NCI-H128 (cell line): Measurements from ENCODE around the gene SMURF2.
"Not testable (repeated sequence)": the region's sequence is repeated elsewhere in the genome, so short reads cannot be mapped to it uniquely, and the experiment has no call there.

ENCODE experiments used
- DNase-seq: peaks from one replicate; lab custom pipeline; 2025; ENCODE audit not compliant: unreplicated experiment; lab: John Stamatoyannopoulos, UW

The SMURF2 gene

DNA sequence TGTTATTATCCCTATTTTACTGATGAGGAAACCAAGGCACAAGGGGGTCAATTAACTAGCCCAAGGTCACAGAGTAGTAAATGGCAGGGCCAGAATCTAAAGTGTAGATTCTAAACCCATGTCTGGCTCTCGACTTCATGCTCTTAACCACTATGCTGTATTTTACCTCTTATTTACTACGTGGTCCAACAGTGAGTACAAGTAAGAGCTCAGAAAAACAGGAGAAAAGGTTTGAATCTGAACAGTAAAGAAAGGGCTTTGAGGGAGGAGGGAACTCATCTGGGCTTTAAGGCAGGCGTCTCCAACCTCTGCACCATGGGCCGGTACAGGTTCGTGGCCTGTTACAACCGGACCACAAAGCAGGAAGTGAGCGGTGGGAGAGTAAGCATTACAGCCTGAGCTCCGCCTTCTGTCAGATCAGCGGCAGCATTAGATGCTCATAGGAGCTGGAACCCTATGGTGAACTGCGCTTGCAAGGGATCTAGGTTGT, 62.9 kb downstream of the SMURF2 start:
- DNase-seq: no peak

- no peak for DNase-seq
Observed at GRCh38 chr17:64598672-64599071, 63.4 kb downstream of the SMURF2 start.

DNA sequence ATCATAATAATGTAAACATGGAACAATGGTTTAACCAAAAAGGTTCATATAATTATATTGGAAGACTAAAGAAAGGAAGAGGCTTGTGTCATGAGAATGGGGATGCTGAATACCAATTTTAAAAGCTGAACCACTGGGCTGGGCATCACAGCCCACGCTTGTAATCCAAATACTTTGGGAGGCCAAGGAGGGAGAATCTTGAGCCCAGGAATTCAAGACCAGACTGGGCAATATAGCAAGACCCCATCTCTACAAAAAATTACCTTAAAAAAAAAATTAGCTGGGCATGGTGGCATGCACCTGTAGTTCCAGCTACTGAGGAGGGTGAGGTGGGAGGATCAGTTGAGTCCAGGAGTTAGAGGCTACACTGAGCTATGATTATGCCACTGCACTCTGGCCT, 65.1 kb downstream of the SMURF2 start:
- DNase-seq: no peak

GRCh38 chr17:64596439-64596838, 65.7 kb downstream of the SMURF2 start:
- DNase-seq: no peak

DNA sequence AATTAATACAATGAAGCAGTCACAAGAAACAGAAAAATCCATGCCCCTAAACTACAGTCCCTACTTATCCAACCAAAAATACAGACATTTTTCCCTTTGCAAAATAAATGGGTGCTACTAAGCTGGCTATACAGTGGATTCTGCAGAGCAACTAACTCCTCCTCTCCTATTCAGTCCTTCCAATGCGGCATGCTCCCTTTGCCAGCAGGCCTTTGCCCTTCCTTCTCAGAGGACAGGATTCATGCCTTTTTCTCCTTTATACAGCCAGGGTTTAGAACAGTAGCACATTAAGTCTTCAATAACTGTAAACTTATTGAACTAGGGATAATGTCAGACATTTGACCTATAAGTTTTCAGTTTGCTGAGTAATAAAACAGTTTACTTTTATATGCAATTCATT, 70.2 kb downstream of the SMURF2 start:
- DNase-seq: no peak

DNA sequence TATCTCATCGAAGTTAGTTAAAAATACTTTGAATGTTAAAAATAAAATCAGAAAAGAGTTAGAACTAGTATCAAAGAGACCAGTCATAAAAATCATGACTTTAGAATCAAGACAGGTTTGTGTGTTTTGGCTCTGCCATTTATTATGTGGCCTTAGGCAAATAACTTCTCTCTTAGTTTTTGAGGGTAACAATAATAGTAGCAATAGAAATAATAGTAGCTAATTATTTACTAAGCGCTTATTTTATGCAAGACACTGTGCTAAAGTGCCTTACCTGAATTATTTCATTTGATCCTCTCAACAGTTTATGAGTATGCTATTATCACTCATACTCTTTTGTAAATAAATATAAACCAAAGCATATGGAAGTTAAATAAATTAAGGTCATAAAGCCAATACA, 77.0 kb downstream of the SMURF2 start:
- DNase-seq: no peak

- DNase-seq: no peak
Observed at GRCh38 chr17:64583038-64583437, 79.1 kb downstream of the SMURF2 start.

DNA sequence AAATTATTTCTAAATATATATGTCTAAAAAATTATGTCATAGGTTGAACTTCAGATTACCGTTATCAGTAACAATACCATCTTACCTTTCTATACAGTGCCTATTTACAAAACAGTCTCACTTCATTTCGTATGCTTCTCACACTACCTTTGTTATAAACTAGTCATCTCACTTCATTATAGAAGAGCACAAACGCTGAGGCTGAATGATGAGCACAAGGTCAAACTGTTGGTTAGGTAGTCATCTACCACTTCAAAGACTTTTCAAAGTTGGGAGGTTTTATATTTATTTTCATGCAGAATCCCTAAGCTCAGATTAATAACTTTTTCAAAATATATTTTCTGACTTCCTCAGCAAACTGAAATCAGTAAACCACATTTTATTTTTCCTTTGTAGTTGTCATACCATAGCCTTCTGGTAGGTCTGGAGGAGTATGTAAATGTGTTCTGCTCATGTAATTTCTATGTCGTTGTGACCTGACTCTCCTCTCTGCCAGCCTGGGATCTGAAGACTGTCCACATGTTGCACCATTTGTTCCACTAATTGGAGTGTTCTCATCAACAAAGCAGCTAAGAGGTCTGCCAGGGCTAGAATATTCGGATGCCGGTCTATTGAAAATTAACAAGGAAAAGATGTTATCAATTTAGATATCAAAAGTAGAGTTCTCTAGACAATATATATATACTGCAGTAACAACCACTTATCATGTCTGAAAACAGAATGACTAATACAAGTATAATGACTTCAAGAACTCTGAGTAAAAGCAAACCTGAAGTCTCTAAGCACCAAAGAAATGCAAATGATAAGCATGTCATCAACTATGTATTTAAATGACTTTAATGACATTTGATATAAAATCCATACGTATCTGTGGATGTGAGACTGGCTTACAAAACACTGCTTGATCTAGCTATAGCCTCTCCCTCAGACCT, 81.5 kb downstream of the SMURF2 start:
- DNase-seq: no peak

GRCh38 chr17:64579917-64580316, 82.2 kb downstream of the SMURF2 start:
- DNase-seq: no peak

- not testable (repeated sequence) for DNase-seq
Observed at GRCh38 chr17:64577025-64577424, 85.1 kb downstream of the SMURF2 start.

DNA sequence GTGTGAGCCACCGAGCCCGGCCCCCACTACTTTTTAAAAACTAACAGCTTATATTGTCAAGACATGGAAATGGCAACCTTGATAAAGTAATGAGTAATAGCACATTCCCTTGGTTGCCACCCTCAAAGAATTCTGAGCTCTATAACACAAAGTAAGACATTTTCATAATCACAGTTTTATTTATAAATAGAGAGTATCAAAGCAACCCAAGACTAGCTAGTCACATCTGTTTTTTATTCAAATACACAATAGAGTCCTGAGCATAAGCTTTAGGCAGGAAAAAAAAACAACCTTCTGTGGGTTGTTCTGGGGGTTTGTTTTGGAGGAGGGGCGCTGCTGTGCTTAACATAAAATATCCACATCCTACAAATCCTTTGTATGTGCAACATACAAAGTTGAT, 86.7 kb downstream of the SMURF2 start:
- DNase-seq: no peak

GRCh38 chr17:64574646-64575045, 87.5 kb downstream of the SMURF2 start:
- DNase-seq: no peak

DNA sequence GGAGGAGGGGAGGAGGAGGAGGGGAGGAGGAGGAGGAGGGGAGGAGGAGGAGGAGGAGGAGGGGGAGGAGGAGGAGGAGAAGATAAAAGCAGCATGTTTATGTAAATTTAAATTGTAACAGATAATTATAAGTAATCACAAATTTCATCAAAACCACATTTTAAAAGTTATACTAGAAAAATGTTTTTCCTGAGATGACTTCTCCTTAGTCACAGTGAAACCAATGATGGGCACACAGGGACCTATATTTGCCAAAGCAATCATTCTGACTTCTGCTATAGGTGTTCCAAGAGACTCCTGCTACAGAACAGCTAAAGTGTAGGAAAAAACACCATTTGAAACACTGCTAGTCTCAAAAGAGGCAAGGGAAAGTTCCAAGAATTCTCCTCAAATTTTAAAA, 88.9 kb downstream of the SMURF2 start:
- DNase-seq: no peak

DNA sequence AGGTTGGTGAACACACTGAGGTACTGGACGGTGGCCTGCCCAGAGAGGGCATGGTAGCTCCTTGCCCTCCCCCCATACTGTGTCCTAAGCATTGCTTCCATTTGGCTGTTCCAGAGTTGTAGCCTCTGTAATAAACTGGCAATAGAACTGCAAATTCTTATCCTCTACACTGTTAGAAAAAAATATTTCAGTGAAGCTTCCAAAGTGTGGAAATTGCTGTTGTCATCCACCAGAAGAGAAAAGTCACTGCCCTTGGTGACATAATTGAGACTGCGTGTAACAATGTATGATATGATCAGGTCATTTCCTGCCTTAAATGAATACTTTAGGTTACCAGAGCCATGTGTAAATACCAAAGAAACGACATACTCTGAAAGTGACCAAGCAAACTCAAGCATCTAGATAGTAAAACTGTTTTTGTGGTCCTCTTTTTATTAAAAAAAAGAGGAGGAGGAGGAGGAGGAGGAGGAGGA, 89.4 kb downstream of the SMURF2 start:
- no peak for DNase-seq

DNA sequence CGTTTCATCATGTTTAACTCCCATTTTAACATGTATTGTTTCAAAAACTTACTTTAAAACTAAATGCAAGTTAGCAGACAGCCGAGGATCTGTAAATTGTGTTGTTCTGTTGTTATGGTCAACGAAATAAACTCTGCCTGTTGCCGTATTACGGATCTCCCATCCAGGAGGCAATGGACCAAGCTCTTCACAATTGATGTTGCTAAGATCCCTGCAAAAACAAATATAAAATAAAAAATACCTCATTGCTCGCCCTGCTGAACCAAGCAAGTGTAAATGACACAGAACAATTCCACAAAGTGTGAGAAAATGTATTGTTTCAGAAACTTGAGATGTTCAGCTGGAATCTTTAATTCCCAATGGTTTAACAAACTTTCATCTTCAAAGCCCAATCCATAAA, 90.4 kb downstream of the SMURF2 start:
- no peak for DNase-seq

DNA sequence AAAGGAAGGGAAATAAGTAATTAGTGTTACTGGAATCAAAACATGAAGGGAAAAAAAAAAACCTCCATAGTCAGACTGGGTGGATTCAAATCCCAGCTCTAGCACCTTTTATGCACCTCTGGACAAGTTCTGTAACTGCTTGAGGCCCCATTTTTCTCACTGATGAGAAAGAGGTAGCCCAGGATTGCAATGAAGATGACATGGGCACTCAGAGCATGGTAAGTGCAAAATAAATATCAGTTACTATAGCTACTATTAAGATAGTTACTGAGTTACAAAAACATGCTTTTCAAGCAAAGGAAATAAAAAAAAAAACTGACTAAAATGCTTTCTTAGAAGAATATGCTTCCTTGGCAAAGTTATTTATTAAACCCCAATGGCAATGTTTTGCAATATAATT, 96.5 kb downstream of the SMURF2 start:
- DNase-seq: no peak

DNA sequence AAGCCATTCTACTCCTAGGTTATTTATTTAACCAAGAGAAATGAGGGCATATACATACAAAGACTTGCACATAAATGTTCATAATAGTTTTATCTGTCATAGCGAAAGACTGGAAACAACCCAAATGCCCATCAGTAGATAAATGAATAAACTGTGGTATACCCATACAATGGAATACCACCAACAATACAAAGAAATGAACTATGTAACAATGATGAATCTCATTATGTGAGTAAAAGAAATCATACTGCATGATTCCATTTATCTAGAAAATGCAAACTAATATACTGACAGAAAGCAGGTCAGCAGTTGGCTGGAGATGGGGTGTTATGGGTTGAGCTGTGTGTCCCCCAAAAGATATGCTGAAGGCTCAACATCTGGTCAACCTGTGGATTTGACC, 98.0 kb downstream of the SMURF2 start:
- DNase-seq: no peak

GRCh38 chr17:64555281-64555680, 106.8 kb downstream of the SMURF2 start:
- no peak for DNase-seq

GRCh38 chr17:64554028-64554637, 108.0 kb downstream of the SMURF2 start:
- no peak for DNase-seq

- no peak for DNase-seq
Observed at GRCh38 chr17:64551461-64551860, 110.6 kb downstream of the SMURF2 start.

- DNase-seq: no peak
Observed at GRCh38 chr17:64547319-64547718, 114.8 kb downstream of the SMURF2 start.

- no peak for DNase-seq
Observed at GRCh38 chr17:64546716-64547115, 115.4 kb downstream of the SMURF2 start.
